AG04450 (cell line): Measurements from ENCODE around the gene ARL11. TPM values are rescaled to one million over a fixed set of nuclear protein-coding genes. Genes with fewer than 3 reads are reported as not detected.

Source experiments
- CTCF ChIA-PET: fragments of 300-600, 350-600 bp; formaldehyde crosslinking; extraction: SDS; loops from one replicate; lab custom pipeline; 2022; ENCODE audit warnings: antibody characterized with exemption, inconsistent platforms; lab: Charles Lee
- POLR2A ChIA-PET: fragments of 350-600 bp; formaldehyde crosslinking; extraction: SDS; loops from one replicate; lab custom pipeline; 2021; ENCODE audit warnings: antibody characterized with exemption, inconsistent platforms; lab: Yijun Ruan, JAX
- DNase-seq: peaks from one replicate; pipeline ENCODE4 v3.0.0-alpha.2; 2011; ENCODE audit warnings: low read depth, low spot score
- H3K27ac ChIP-seq: one replicate; pipeline ENCODE4 v1.5.1; 2012; ENCODE audit warnings: low read depth, low read length, control low read depth
- H3K27me3 ChIP-seq: one replicate; pipeline ENCODE4 v1.6.0; 2012; ENCODE audit warnings: low read length; ENCODE audit not compliant: control insufficient read depth, insufficient read depth
- H3K4me3 ChIP-seq: 2 replicates; pipeline ENCODE4 v1.5.1; 2011; ENCODE audit warnings: mild to moderate bottlenecking, low read depth, low read length, control low read depth
- H3K9me3 ChIP-seq: 2 replicates; pipeline ENCODE4 v1.5.1; 2012; ENCODE audit warnings: low read length; ENCODE audit not compliant: control insufficient read depth, insufficient read depth
- polyA plus RNA-seq: library from polyadenylated mRNA; depleted of rRNA; stranded (reverse); fragments of >200 nt; gene quantifications from 2 replicates; pipeline ENCODE4 v1.2.3, GENCODE V29; 2011
- TF ChIP-seq, protein P1 (sequence below): IDR thresholded peaks from 2 replicates; pipeline ENCODE4 v1.5.1; 2011; ENCODE audit warnings: low read depth, low read length, control low read depth, inconsistent platforms

The ARL11 gene
- polyA plus RNA-seq, 1 experiment: not detected

- ChIA-PET CTCF (interaction anchor here (0.7 kb wide), 1 partner anchor 13 kb away, joined by 3 read pairs; no protein-coding TSS in a partner anchor), POLR2A (no interaction called here)
- H3K27ac ChIP-seq: no peak overlapping the region
- TF ChIP-seq, protein P1, sequence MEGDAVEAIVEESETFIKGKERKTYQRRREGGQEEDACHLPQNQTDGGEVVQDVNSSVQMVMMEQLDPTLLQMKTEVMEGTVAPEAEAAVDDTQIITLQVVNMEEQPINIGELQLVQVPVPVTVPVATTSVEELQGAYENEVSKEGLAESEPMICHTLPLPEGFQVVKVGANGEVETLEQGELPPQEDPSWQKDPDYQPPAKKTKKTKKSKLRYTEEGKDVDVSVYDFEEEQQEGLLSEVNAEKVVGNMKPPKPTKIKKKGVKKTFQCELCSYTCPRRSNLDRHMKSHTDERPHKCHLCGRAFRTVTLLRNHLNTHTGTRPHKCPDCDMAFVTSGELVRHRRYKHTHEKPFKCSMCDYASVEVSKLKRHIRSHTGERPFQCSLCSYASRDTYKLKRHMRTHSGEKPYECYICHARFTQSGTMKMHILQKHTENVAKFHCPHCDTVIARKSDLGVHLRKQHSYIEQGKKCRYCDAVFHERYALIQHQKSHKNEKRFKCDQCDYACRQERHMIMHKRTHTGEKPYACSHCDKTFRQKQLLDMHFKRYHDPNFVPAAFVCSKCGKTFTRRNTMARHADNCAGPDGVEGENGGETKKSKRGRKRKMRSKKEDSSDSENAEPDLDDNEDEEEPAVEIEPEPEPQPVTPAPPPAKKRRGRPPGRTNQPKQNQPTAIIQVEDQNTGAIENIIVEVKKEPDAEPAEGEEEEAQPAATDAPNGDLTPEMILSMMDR: no peak
- peaks cover 2% of the 10 kb centered on the region for H3K27me3 ChIP-seq
- H3K9me3 ChIP-seq: peaks cover 6% of the 10 kb centered on the region; the same call in 1 of the 2 replicates
- no peak for DNase-seq
- no peak overlapping the region for H3K4me3 ChIP-seq
Measured at GRCh38 chr13:49629947-49630346, 1.6 kb downstream of the ARL11 start.

DNA sequence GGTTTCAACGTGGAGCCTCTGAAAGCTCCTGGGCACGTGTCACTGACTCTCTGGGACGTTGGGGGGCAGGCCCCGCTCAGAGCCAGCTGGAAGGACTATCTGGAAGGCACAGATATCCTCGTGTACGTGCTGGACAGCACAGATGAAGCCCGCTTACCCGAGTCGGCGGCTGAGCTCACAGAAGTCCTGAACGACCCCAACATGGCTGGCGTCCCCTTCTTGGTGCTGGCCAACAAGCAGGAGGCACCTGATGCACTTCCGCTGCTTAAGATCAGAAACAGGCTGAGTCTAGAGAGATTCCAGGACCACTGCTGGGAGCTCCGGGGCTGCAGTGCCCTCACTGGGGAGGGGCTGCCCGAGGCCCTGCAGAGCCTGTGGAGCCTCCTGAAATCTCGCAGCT lies 2.3 kb downstream of the ARL11 start:
- ChIA-PET POLR2A (interaction anchor here (0.6 kb wide), 1 partner anchor 276 kb away, joined by 4 read pairs; no protein-coding TSS in a partner anchor), CTCF (interaction anchor here (0.7 kb wide), 1 partner anchor 13 kb away, joined by 3 read pairs; no protein-coding TSS in a partner anchor)
- Histone ChIP-seq H3K27ac (no peak overlapping the region), H3K27me3 (peaks cover 3% of the 10 kb centered on the region), H3K9me3 (peaks cover 6% of the 10 kb centered on the region; the same call in 1 of the 2 replicates), H3K4me3 (no peak overlapping the region)
- TF ChIP-seq, protein P1: no peak
- no peak for DNase-seq

GRCh38 chr13:49632156-49632555 lies 3.8 kb downstream of the ARL11 start:
- H3K9me3 ChIP-seq: peaks cover 6% of the 10 kb centered on the region; the same call in 1 of the 2 replicates
- peaks cover 3% of the 10 kb centered on the region for H3K27me3 ChIP-seq
- ChIA-PET POLR2A (no interaction called here), CTCF (no interaction called here)
- DNase-seq: no peak
- H3K4me3 ChIP-seq: no peak overlapping the region
- H3K27ac ChIP-seq: no peak overlapping the region
- TF ChIP-seq, protein P1: no peak

DNA sequence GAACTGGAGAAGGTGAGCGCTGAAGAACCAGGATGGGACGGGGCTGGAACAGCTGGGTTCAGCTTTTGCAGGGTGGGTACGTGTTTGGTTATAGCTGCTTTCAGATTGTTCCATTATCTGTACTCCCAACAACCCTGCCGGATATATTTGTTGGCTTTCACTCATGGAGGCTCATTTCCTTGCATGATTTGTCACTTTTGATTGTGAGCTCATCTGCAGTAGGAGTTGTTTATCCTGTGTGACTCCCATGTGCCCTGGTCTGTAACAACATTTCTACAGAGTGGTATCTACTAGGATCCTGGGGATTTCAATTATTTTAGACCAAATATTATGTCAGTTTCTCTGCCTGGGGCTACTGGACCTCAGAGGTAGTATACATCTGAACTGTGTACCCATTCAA lies 5.4 kb downstream of the ARL11 start:
- Histone ChIP-seq H3K9me3 (peaks cover 6% of the 10 kb centered on the region; the same call in 1 of the 2 replicates), H3K27ac (no peak overlapping the region), H3K4me3 (no peak overlapping the region), H3K27me3 (peaks cover 3% of the 10 kb centered on the region)
- TF ChIP-seq, protein P1: no peak
- POLR2A ChIA-PET: no interaction called here
- CTCF ChIA-PET: no interaction called here
- DNase-seq: no peak

DNA sequence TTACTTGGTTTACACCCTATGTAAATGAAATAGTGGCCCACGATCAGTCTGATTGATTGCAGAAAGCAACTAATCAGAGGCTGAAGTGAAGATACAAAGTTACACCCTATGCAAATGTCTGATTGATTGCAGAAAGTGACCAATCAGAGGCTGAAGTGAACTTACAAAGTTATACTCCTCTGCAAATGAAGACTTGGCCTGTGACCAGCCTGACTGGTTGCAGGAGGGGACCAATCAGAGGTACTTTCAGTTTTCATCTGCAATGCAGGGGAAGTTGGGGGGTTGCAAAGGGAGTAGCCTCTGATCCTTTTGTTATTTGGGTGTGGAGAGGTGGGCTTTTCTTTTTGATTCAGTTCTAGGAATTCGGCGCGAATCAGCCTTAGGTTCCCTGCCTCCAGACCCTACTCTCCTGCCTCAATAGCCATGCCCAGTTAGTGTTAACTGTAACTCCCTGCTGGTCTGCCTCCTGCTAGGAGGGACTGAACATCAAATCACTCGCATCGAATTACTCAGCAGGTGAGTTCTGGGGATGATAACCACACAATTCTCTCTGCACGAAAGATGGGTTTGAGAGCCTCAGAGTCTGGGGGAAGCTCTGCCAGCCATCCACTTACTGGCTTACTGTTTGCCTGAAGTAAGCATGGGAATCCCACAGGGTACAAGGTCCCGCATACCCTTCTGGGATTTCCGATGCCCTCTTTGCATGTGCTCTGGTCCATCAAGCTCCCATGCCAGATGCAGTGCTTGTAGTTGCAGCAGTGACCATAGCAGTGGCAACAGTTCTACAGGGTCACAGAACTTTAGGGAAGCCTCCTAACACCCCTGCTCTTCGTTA lies 7.5 kb downstream of the ARL11 start:
- Histone ChIP-seq H3K27ac (no peak overlapping the region), H3K4me3 (peak overlapping the region; percentile 20), H3K9me3 (0 out of 2 replicates have a peak, but pooled peaks cover under 1% of the 10 kb centered on the region), H3K27me3 (peaks cover 3% of the 10 kb centered on the region)
- TF ChIP-seq, protein P1: no peak
- peak; percentile 27 for DNase-seq
- POLR2A ChIA-PET: interaction anchor here (0.6 kb wide), 1 partner anchor 151 kb away, joined by 4 read pairs; no protein-coding TSS in a partner anchor
- CTCF ChIA-PET: no interaction called here
